PC-3 (cell line): ENCODE data around the gene IFITM2.
"Not testable (repeated sequence)": the region's sequence is repeated elsewhere in the genome, so short reads cannot be mapped to it uniquely, and the experiment has no call there.

ENCODE experiments used
- EZH2 ChIP-seq: fragments of 300-600 bp; sonication (generic); IDR thresholded peaks from one replicate; pipeline ENCODE4 v1.6.1; 2017; ENCODE audit warnings: antibody characterized with exemption, mild to moderate bottlenecking, low read length; ENCODE audit not compliant: unreplicated experiment
- EZH2phosphoT487 ChIP-seq: fragments of 300-600 bp; sonication (generic); IDR thresholded peaks from 2 replicates; pipeline ENCODE4 v1.6.1; 2018; ENCODE audit warnings: mild to moderate bottlenecking, antibody characterized with exemption, low read length, borderline replicate concordance
- TF ChIP-seq, protein P1 (sequence below): fragments of 300-600 bp; sonication (generic); conservative IDR thresholded peaks from 2 replicates; pipeline ENCODE4 v1.5.1; 2017; ENCODE audit warnings: antibody characterized with exemption, low read depth, mild to moderate bottlenecking, low read length

DNA sequence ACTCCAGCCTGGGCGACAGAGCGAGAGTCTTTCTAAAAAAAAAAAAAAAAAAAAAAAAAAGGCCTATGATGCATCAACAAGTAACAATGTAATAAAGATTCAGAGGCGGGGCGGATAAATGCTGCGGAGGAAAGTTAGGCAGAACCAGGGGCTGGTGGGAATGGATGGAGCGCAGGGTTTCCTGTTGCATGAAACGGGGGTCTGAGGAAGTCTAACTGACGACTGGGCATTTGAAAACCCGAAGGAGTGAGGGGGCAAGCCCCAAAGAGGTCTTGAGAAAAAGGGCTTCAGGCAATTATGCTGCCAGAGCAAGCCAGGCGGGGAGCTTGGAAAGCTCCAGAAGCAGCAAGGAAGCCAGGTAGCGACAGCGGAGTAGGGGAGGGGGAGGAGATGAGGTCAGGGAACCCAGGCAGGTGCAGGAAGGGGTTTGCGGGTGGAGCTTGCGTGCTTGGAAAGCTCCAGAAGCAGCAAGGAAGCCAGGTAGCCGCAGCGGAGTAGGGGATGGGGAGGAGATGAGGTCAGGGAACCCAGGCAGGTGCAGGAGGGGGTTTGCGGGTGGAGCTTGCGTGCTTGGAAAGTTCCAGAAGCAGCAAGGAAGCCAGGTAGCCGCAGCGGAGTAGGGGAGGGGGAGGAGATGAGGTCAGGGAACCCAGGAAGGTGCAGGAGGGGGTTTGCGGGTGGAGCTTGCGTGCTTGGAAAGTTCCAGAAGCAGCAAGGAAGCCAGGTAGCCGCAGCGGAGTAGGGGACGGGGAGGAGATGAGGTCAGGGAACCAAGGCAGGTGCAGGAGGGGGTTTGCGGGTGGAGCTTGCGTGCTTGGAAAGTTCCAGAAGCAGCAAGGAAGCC, 20.4 kb upstream of the IFITM2 start:
- TF ChIP-seq, protein P1, sequence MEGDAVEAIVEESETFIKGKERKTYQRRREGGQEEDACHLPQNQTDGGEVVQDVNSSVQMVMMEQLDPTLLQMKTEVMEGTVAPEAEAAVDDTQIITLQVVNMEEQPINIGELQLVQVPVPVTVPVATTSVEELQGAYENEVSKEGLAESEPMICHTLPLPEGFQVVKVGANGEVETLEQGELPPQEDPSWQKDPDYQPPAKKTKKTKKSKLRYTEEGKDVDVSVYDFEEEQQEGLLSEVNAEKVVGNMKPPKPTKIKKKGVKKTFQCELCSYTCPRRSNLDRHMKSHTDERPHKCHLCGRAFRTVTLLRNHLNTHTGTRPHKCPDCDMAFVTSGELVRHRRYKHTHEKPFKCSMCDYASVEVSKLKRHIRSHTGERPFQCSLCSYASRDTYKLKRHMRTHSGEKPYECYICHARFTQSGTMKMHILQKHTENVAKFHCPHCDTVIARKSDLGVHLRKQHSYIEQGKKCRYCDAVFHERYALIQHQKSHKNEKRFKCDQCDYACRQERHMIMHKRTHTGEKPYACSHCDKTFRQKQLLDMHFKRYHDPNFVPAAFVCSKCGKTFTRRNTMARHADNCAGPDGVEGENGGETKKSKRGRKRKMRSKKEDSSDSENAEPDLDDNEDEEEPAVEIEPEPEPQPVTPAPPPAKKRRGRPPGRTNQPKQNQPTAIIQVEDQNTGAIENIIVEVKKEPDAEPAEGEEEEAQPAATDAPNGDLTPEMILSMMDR, result not testable (repeated sequence)
- not testable (repeated sequence) for TF ChIP-seq EZH2, EZH2phosphoT487
